Trophoblast cell (in vitro differentiated cells and primary cell): Measurements from ENCODE around the gene FLT4.
"Not testable (repeated sequence)": the region's sequence is repeated elsewhere in the genome, so short reads cannot be mapped to it uniquely, and the experiment has no call there.

Experiments used
- DNase-seq, 2 donors: peaks; one replicate each; pipeline ENCODE4 v3.0.0-alpha.2; 2016
- H2AFZ ChIP-seq: 2 replicates; pipeline ENCODE4 v1.6.1; 2013; ENCODE audit warnings: low read length, moderate library complexity, mild to moderate bottlenecking; ENCODE audit not compliant: insufficient read depth, poor library complexity
- H2AK5ac ChIP-seq: 2 replicates; pipeline ENCODE4 v1.6.1; 2013; ENCODE audit warnings: mild to moderate bottlenecking, low read length
- H2BK120ac ChIP-seq: 2 replicates; pipeline ENCODE4 v1.6.1; 2013; ENCODE audit warnings: low read length, mild to moderate bottlenecking, moderate library complexity; ENCODE audit not compliant: insufficient read depth, poor library complexity
- H2BK12ac ChIP-seq: 2 replicates; pipeline ENCODE4 v1.6.1; 2013; ENCODE audit warnings: mild to moderate bottlenecking, low read length, moderate library complexity
- H2BK5ac ChIP-seq: 2 replicates; pipeline ENCODE4 v1.6.1; 2013; ENCODE audit warnings: low read length, low read depth, moderate library complexity, mild to moderate bottlenecking; ENCODE audit not compliant: poor library complexity
- H3K14ac ChIP-seq: 2 replicates; pipeline ENCODE4 v1.6.1; 2013; ENCODE audit warnings: mild to moderate bottlenecking, low read length
- H3K18ac ChIP-seq: 2 replicates; pipeline ENCODE4 v1.6.1; 2013; ENCODE audit warnings: mild to moderate bottlenecking, low read length
- H3K23ac ChIP-seq: 2 replicates; pipeline ENCODE4 v1.6.1; 2013; ENCODE audit warnings: low read length
- H3K27ac ChIP-seq: 2 replicates; pipeline ENCODE4 v1.5.1; 2013; ENCODE audit warnings: low read depth, mild to moderate bottlenecking, inconsistent platforms, low read length, moderate library complexity
- H3K27me3 ChIP-seq: 2 replicates; pipeline ENCODE4 v1.6.1; 2013; ENCODE audit warnings: inconsistent platforms, mild to moderate bottlenecking, low read length, moderate library complexity; ENCODE audit not compliant: insufficient read depth
- H3K36me3 ChIP-seq, 2 experiments: 1 replicate in 1 of 2; 2 replicates in 1 of 2; pipeline ENCODE4 v1.6.1; 2013; ENCODE audit warnings: low read length in 2 of 2, mild to moderate bottlenecking in 2 of 2, moderate library complexity in 1 of 2; ENCODE audit not compliant: insufficient read depth in 2 of 2, control insufficient read depth in 1 of 2
- H3K4ac ChIP-seq: 2 replicates; pipeline ENCODE4 v1.6.1; 2013; ENCODE audit warnings: low read depth, mild to moderate bottlenecking, low read length, moderate library complexity
- H3K4me1 ChIP-seq, 2 experiments: 1 replicate in 1 of 2; 2 replicates in 1 of 2; pipeline ENCODE4 v1.6.1; 2013; ENCODE audit warnings: low read length in 2 of 2, mild to moderate bottlenecking in 2 of 2, moderate library complexity in 1 of 2; ENCODE audit not compliant: insufficient read depth in 2 of 2, control insufficient read depth in 1 of 2
- H3K4me2 ChIP-seq: 2 replicates; pipeline ENCODE4 v1.6.1; 2013; ENCODE audit warnings: inconsistent platforms, mild to moderate bottlenecking, low read length, moderate library complexity
- H3K4me3 ChIP-seq: 2 replicates; pipeline ENCODE4 v1.5.1; 2013; ENCODE audit warnings: mild to moderate bottlenecking, low read depth, low read length, inconsistent platforms
- H3K79me1 ChIP-seq: one replicate; pipeline ENCODE4 v1.6.1; 2013; ENCODE audit warnings: low read length
- H3K79me2 ChIP-seq: 2 replicates; pipeline ENCODE4 v1.6.1; 2013; ENCODE audit warnings: low read length, mild to moderate bottlenecking; ENCODE audit not compliant: control insufficient read depth, insufficient read depth, poor library complexity
- H3K9ac ChIP-seq: 2 replicates; pipeline ENCODE4 v1.6.1; 2013; ENCODE audit warnings: mild to moderate bottlenecking, low read length
- H3K9me3 ChIP-seq: 2 replicates; pipeline ENCODE4 v1.6.1; 2013; ENCODE audit warnings: low read depth, mild to moderate bottlenecking, control low read depth, inconsistent platforms, low read length; ENCODE audit not compliant: insufficient read depth
- H4K12ac ChIP-seq: 2 replicates; pipeline ENCODE4 v1.6.1; 2013; ENCODE audit warnings: low read depth, mild to moderate bottlenecking, low read length, moderate library complexity
- H4K8ac ChIP-seq: 2 replicates; pipeline ENCODE4 v1.6.1; 2013; ENCODE audit warnings: low read depth, mild to moderate bottlenecking, low read length, moderate library complexity
- H4K91ac ChIP-seq: one replicate; pipeline ENCODE4 v1.6.1; 2013; ENCODE audit warnings: low read depth, mild to moderate bottlenecking, low read length, moderate library complexity
- WGBS: extraction: QIAGEN DNeasy Blood & Tissue Kit; methylation state at CpG from one replicate; pipeline ENCODE4 v1.1.7; 2013; ENCODE audit warnings: missing lambda C conversion rate; ENCODE audit not compliant: insufficient read length, insufficient coverage; ENCODE audit errors: extremely low coverage; 5-methylcytosine and 5-hydroxymethylcytosine counted together

The FLT4 gene

GRCh38 chr5:180674090-180674475 is 24.7 kb upstream of the FLT4 start:
- H2BK5ac ChIP-seq, result not testable (repeated sequence)
- WGBS, result no CpG with 5 or more reads among the region's 23 CpGs

DNA sequence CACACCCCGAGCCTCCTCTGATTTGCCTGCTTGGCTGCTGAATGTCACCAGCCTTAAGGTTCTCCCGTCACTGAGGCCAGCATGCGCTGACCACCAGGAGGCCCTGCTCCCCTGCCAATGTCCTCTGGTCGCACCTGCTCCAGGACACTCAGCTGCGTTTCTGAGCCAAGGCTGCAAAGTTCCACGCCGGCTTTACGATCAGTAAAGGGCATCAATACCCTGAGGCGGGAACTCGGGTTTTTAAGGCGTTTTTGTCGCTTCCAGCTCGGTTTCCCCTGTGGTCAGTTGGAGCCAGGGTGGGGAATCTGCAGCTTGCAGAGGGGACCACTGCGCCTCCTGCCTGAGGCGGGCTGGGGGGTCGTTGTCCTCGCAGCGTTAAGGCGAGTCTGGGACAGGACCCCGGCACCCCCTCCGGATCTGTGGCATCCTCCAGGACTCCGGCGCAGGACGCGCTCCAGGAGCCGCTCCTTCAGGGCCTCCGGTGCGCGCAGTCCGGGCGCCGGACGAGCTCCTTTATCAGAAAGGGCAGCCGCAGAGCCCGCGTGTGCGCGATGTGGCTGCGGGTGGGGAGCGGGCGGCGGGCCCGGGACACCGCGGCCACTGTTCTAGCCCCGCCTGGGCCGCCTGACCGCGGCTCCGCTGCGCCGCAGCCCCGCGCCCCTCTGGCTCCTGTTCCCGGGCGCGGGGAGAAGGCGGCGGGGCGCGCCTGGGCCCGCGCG is 24.1 kb upstream of the FLT4 start:
- Histone ChIP-seq H4K8ac (no peak overlapping the region), H3K79me1 (no peaks in the 10 kb centered on the region), H3K9me3 (peaks cover 2% of the 10 kb centered on the region), H3K4ac (no peak overlapping the region), H2BK5ac (no peak overlapping the region), H3K14ac (no peak overlapping the region), H2BK120ac (no peak overlapping the region), H3K27me3 (peaks cover 16% of the 10 kb centered on the region), H3K9ac (no peak overlapping the region), H3K4me1 (peaks cover 0 to 3% of the 10 kb centered on the region in 2 experiments), H3K4me2 (peak overlapping the region; percentile 53), H2AFZ (no peak overlapping the region), H3K27ac (no peak overlapping the region), H3K79me2 (no peaks in the 10 kb centered on the region), H2BK12ac (no peak overlapping the region), H2AK5ac (no peak overlapping the region), H3K36me3 (no peaks in the 10 kb centered on the region), H3K18ac (no peak overlapping the region), H3K23ac (no peak overlapping the region), H4K91ac (no peak overlapping the region), H4K12ac (no peak overlapping the region), H3K4me3 (no peak overlapping the region)
- WGBS, result no CpG with 5 or more reads among the region's 64 CpGs
- peak; percentile 30 to 71 for DNase-seq

More at GRCh38 chr5:180674090-180674475, 24.7 kb upstream of the FLT4 start:
- H3K4me3 ChIP-seq, H3K36me3 ChIP-seq, H2BK120ac ChIP-seq, H3K4me1 ChIP-seq, H3K23ac ChIP-seq, H2AFZ ChIP-seq, H4K12ac ChIP-seq, H3K4ac ChIP-seq, H2AK5ac ChIP-seq, H4K91ac ChIP-seq, H3K14ac ChIP-seq, H3K27ac ChIP-seq, H3K9ac ChIP-seq, H2BK12ac ChIP-seq, H3K9me3 ChIP-seq, H3K18ac ChIP-seq, DNase-seq, H3K79me2 ChIP-seq, H4K8ac ChIP-seq, H3K79me1 ChIP-seq: not testable (repeated sequence)
- H3K4me2 ChIP-seq, result peak overlapping the region; percentile 53
- H3K27me3 ChIP-seq, result peaks cover 16% of the 10 kb centered on the region

GRCh38 chr5:180671958-180672524 is 22.6 kb upstream of the FLT4 start:
- H2BK5ac ChIP-seq, H3K4me1 ChIP-seq, H3K4ac ChIP-seq, H2AFZ ChIP-seq, H3K9ac ChIP-seq, H3K36me3 ChIP-seq, H3K27ac ChIP-seq, H3K14ac ChIP-seq, H3K18ac ChIP-seq, DNase-seq, H3K9me3 ChIP-seq, H4K8ac ChIP-seq, H3K79me1 ChIP-seq, H2BK12ac ChIP-seq, H4K12ac ChIP-seq, H3K79me2 ChIP-seq, H2AK5ac ChIP-seq, H3K4me3 ChIP-seq, H3K4me2 ChIP-seq, H4K91ac ChIP-seq, H3K23ac ChIP-seq, H2BK120ac ChIP-seq: not testable (repeated sequence)
- no CpG with 5 or more reads among the region's 13 CpGs for whole genome bisulfite sequencing
- peaks cover 16% of the 10 kb centered on the region for H3K27me3 ChIP-seq

DNA sequence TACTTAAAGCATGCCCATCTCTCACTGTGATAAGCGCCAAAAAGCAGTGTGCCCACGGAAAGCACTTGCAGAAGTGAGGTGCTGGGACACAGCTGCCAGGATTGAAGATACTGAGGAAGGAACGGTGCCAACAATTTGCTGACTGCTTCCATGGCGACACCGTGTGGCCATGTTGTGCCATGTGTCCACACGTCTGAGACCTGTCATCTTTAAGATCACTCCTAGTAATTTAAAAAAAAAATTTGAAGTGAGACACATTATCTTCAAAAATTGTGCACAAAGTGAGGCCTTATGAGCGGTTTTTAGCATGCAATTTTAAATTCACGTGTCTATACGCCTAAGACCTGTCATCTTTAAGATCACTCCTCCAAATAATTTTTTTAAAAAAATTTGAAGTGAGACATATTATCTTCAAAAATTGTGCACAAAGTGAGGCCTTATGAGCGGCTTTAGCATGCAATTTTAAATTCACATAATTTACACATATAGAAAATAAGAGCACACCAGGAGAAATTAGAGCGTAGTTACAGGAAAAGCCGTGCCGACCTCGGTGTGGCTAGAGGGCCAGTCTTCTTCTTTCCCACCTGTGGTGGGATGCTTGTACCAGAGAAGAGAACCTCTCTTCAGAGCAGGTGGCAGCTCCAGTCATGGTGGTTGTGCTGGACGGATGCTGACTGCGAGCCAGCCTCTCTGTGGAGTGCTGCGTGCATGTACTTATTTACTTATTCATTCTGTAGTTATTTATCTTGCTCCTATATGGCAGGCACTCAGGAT is 21.4 kb upstream of the FLT4 start:
- H3K9ac ChIP-seq, result no peak overlapping the region
- H3K23ac ChIP-seq, result no peak overlapping the region
- no peak overlapping the region for H3K14ac ChIP-seq
- peaks cover 2% of the 10 kb centered on the region for H3K9me3 ChIP-seq
- H3K4me1 ChIP-seq, result peaks cover 0 to 3% of the 10 kb centered on the region in 2 experiments
- no peak overlapping the region for H2AK5ac ChIP-seq
- no peak overlapping the region for H4K91ac ChIP-seq
- no peak overlapping the region for H2BK120ac ChIP-seq
- H3K27me3 ChIP-seq, result peaks cover 16% of the 10 kb centered on the region
- no peak overlapping the region for H3K4ac ChIP-seq
- H2AFZ ChIP-seq, result no peak overlapping the region
- no peaks in the 10 kb centered on the region for H3K79me2 ChIP-seq
- no peak overlapping the region for H4K12ac ChIP-seq
- no peak overlapping the region for H3K4me2 ChIP-seq
- H3K79me1 ChIP-seq, result no peaks in the 10 kb centered on the region
- H3K27ac ChIP-seq, result no peak overlapping the region
- no peak overlapping the region for H3K4me3 ChIP-seq
- no peak overlapping the region for H2BK5ac ChIP-seq
- H3K36me3 ChIP-seq, result no peaks in the 10 kb centered on the region
- WGBS, result no CpG with 5 or more reads among the region's 17 CpGs
- no peak overlapping the region for H3K18ac ChIP-seq
- H4K8ac ChIP-seq, result no peak overlapping the region
- peak; percentile 45 to 82 for DNase-seq
- no peak overlapping the region for H2BK12ac ChIP-seq
